HepG2 (cell line): ENCODE measurements around the gene WNK4. TPM values are rescaled to one million over a fixed set of nuclear protein-coding genes. Genes with fewer than 3 reads are reported as not detected.
A peak's percentile ranks its signal among the peaks of the same experiment; 100 is the strongest.

ENCODE experiments used
- ATAC-seq: fragments of 200-7000 bp; cut with Tn5 transposase; 3 replicates; pipeline ENCODE4 v1.9.1; 2020; ENCODE audit warnings: mild to moderate bottlenecking, moderate library complexity
- BruUV-seq: library from RNA; stranded (reverse); fragments of 400-500 nt; replicated peaks from 2 replicates; lab custom pipeline; 2021; lab: Mats Ljungman, UMichigan
- CTCF ChIA-PET: fragments of 300-600 bp; formaldehyde crosslinking; extraction: SDS; loops from one replicate; lab custom pipeline; 2021; ENCODE audit warnings: low total read pairs, inconsistent platforms, low intra/inter-chr PET ratio; lab: Yijun Ruan, JAX
- POLR2A ChIA-PET: fragments of 350-600 bp; sonication (Branson Sonifier 250); formaldehyde crosslinking; loops from one replicate; lab custom pipeline; 2020; ENCODE audit warnings: antibody characterized with exemption, inconsistent platforms; lab: Yijun Ruan, JAX
- DNase-seq: peaks from one replicate; pipeline ENCODE4 v3.0.0-alpha.2; 2015; ENCODE audit warnings: low spot score
- FAIRE-seq: peaks from 3 replicates; lab custom pipeline; 2011; peaks lifted over from hg19 to GRCh38; lab: Jason Lieb, UNC
- H2AFZ ChIP-seq: one replicate; pipeline ENCODE4 v1.6.1; 2011; ENCODE audit warnings: low read length, inconsistent platforms
- H3K27ac ChIP-seq: fragments of 300-600 bp; 3 replicates; pipeline ENCODE4 v1.8.0; 2011; ENCODE audit warnings: mixed run types, mild to moderate bottlenecking, mixed read lengths, low read length, inconsistent platforms; ENCODE audit not compliant: insufficient read depth; ENCODE audit errors: extremely low read length
- H3K27me3 ChIP-seq, 2 experiments: fragments of 200-600 bp in 1 of 2; 2 replicates in 1 of 2; 3 replicates in 1 of 2; pipeline versions ENCODE4 v1.6.0 to v1.8.0; 2011; ENCODE audit warnings: low read length in 2 of 2, mild to moderate bottlenecking in 2 of 2, moderate library complexity in 2 of 2, inconsistent platforms in 1 of 2; ENCODE audit not compliant: insufficient read depth in 2 of 2, control insufficient read depth in 1 of 2
- H3K36me3 ChIP-seq, 2 experiments: fragments of 200-600 bp in 1 of 2; replicated peaks in 1 of 2; 2 replicates in 1 of 2; 3 replicates in 1 of 2; pipeline versions ENCODE4 v1.5.1 to v1.8.0; 2011; ENCODE audit warnings: low read length in 2 of 2, inconsistent platforms in 1 of 2; ENCODE audit not compliant: insufficient read depth in 2 of 2, control insufficient read depth in 1 of 2
- H3K4me1 ChIP-seq: 2 replicates; pipeline ENCODE4 v1.5.1; 2012; ENCODE audit warnings: low read length, inconsistent platforms; ENCODE audit not compliant: insufficient read depth
- H3K4me2 ChIP-seq: 2 replicates; pipeline ENCODE4 v1.6.0; 2011; ENCODE audit warnings: low read depth, low read length, inconsistent platforms
- H3K4me3 ChIP-seq, 3 experiments: fragments of 200-600 bp in 1 of 3; sonication (generic), shearing (Covaris generic) in 1 of 3; replicated peaks in 1 of 3; 2 replicates each; pipeline ENCODE4 v1.5.1; 2011 to 2016; ENCODE audit warnings: low read length in 3 of 3, inconsistent platforms in 2 of 3, low read depth in 2 of 3, mild to moderate bottlenecking in 2 of 3, control low read depth in 1 of 3, mixed read lengths in 1 of 3; ENCODE audit not compliant: insufficient read depth in 1 of 3
- H3K79me2 ChIP-seq: one replicate; pipeline ENCODE4 v1.6.1; 2011; ENCODE audit warnings: low read length, inconsistent platforms; ENCODE audit not compliant: insufficient read depth
- H3K9ac ChIP-seq: 2 replicates; pipeline ENCODE4 v1.6.0; 2011; ENCODE audit warnings: mild to moderate bottlenecking, low read depth, low read length, inconsistent platforms; ENCODE audit not compliant: insufficient read depth
- H3K9me3 ChIP-seq: 2 replicates; pipeline ENCODE4 v1.5.1; 2012; ENCODE audit warnings: mild to moderate bottlenecking, low read length
- H4K20me1 ChIP-seq: 2 replicates; pipeline ENCODE4 v1.6.0; 2011; ENCODE audit warnings: inconsistent platforms, mild to moderate bottlenecking, low read length, moderate library complexity; ENCODE audit not compliant: insufficient read depth
- ADNP ChIP-seq: sonication (generic); formaldehyde crosslinking; IDR thresholded peaks from 2 replicates; pipeline ENCODE4 v1.4.0; 2020; ENCODE audit warnings: missing genetic modification reagents
- ATF5 ChIP-seq: sonication (generic); formaldehyde crosslinking; IDR thresholded peaks from 2 replicates; pipeline ENCODE4 v1.4.0; 2020; ENCODE audit warnings: mild to moderate bottlenecking, low read depth, missing genetic modification reagents
- CBX5 ChIP-seq: sonication (generic); formaldehyde crosslinking; IDR thresholded peaks from 2 replicates; pipeline ENCODE4 v1.4.0; 2020; ENCODE audit warnings: missing genetic modification reagents, borderline replicate concordance
- FOXJ3 ChIP-seq: sonication (generic); formaldehyde crosslinking; IDR thresholded peaks from 2 replicates; pipeline ENCODE4 v1.4.0; 2020; ENCODE audit warnings: missing genetic modification reagents, mild to moderate bottlenecking, borderline replicate concordance
- KDM1A ChIP-seq: IDR thresholded peaks from 2 replicates; pipeline ENCODE4 v1.6.1; 2016; ENCODE audit warnings: missing compliant biosample characterization
- MAF1 ChIP-seq: sonication (generic); formaldehyde crosslinking; IDR thresholded peaks from 2 replicates; pipeline ENCODE4 v1.5.0; 2020; ENCODE audit warnings: missing genetic modification reagents, borderline replicate concordance
- MIXL1 ChIP-seq: IDR thresholded peaks from 2 replicates; pipeline ENCODE4 v1.6.1; 2016
- NPAS2 ChIP-seq: sonication (generic); formaldehyde crosslinking; IDR thresholded peaks from 2 replicates; pipeline ENCODE4 v1.8.0; 2022; ENCODE audit warnings: mild to moderate bottlenecking, missing genetic modification reagents, borderline replicate concordance
- RAD21 ChIP-seq: fragments of 450-650 bp; formaldehyde crosslinking; IDR thresholded peaks from 2 replicates; pipeline ENCODE4 v1.5.0; 2020; ENCODE audit warnings: mild to moderate bottlenecking
- REL ChIP-seq: sonication (generic); formaldehyde crosslinking; conservative IDR thresholded peaks from 2 replicates; pipeline ENCODE4 v1.8.0; 2022; ENCODE audit warnings: mild to moderate bottlenecking, missing genetic modification reagents, moderate library complexity
- TOE1 ChIP-seq: sonication (generic); formaldehyde crosslinking; IDR thresholded peaks from 2 replicates; pipeline ENCODE4 v1.4.0; 2020; ENCODE audit warnings: mild to moderate bottlenecking, missing genetic modification reagents
- ZNF263 ChIP-seq: sonication (generic); formaldehyde crosslinking; IDR thresholded peaks from 2 replicates; pipeline ENCODE4 v1.4.0; 2020; ENCODE audit warnings: missing genetic modification reagents
- ZNF264 ChIP-seq: sonication (generic); formaldehyde crosslinking; IDR thresholded peaks from 2 replicates; pipeline ENCODE4 v1.4.0; 2020; ENCODE audit warnings: missing genetic modification reagents
- ZNF549 ChIP-seq: sonication (generic); formaldehyde crosslinking; IDR thresholded peaks from 2 replicates; pipeline ENCODE4 v1.5.0; 2020; ENCODE audit warnings: missing genetic modification reagents
- WGBS: methylation state at CpG from one replicate; pipeline ENCODE4 v1.1.6; 2017; ENCODE audit warnings: low lambda C conversion rate; 5-methylcytosine and 5-hydroxymethylcytosine counted together
- in situ Hi-C: cut with HindIII; loops from 2 replicates; pipeline ENCODE4 v1.10.0; 2017; ENCODE audit warnings: low pct_unique_long_range_greater_than_20kb; ENCODE audit not compliant: extremely low pct_ligation_motif_present
- intact Hi-C: fragments of 100-400 bp; cut with micrococcal nuclease; formaldehyde crosslinking; loops from one replicate; pipeline ENCODE4 v1.10.0; 2022; ENCODE audit not compliant: unreplicated experiment
- polyA plus RNA-seq, 8 experiments: library from polyadenylated mRNA; depleted of rRNA in 3 of 8; stranded (reverse) in 7 of 8; unstranded in 1 of 8; fragments of >200 nt; fragmentation: Illumina TruSeq in 4 of 8; extraction: Trizol in 4 of 8; gene quantifications; 2 replicates each; pipeline versions ENCODE4 v1.2.1 to v1.2.3, GENCODE V29; 2011 to 2016; ENCODE audit warnings: low read depth in 4 of 8, missing spikeins in 1 of 8, mixed read lengths in 1 of 8; ENCODE audit not compliant: insufficient read depth in 1 of 8
- total RNA-seq, 5 experiments: library from RNA; depleted of rRNA; stranded (reverse); fragments of >200 nt; fragmentation: Illumina TruSeq; extraction: Trizol; gene quantifications; 2 replicates each; pipeline ENCODE4 v1.2.3, GENCODE V29; 2016; ENCODE audit warnings: low read depth in 1 of 5
- TF ChIP-seq, protein P1 (sequence below): sonication (generic); formaldehyde crosslinking; IDR thresholded peaks from one replicate; pipeline ENCODE4 v1.5.1; 2020; ENCODE audit warnings: mild to moderate bottlenecking, missing genetic modification reagents; ENCODE audit errors: not compliant biosample characterization

Gene WNK4
- total and polyA plus RNA-seq, 2 of the 13 experiments (the other 11 are each of a cell fraction or from before 2014, with no cell fraction given), result 2.7 to 13.7 TPM

DNA sequence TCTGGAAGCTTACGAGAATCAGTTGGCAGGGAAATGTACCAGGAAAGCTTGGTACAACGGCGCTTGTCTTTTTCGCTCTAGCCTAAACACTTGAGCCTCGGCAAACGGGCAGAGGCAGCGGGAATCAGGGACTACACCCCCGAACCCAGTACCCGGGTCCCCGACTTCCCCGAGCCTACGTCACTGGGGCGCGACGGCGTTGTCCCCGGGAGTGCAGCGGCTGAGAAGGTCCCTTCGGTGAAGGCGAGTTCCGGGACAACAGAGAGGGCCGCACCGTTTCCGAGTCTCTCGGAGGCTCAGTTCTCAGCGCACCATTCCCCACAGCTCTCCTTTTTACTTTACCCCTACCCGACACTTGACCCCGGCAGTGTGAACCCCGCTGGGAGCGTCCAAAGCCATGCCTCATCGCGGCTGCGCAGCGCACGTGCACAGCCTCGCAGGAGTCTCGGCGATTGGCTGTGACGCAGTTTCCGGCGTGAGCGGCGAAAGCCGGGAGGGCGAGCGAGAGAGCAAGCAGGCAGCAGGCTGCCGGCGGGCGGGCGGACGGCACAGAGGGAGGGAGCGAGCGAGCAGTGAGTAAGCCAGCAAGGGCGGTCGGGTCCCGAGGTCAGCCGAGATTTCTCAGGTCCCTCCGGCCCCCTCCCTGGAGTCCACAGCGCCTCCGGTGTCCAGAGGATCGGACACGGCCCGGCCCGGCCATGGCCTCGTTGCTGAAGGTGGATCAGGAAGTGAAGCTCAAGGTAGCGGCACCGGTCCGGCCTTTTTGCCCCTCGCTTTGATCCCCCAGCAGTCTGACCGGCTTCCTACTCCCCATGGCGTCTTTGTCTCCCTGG lies 52.7 kb downstream of the WNK4 start, which contains the start of gene PSME3:
Gene PSME3, plus strand, starts transcription at position 464 of the 833 bp plus-strand sequence. Its CDS starts 235 bp downstream, at position 699.
- FAIRE-seq (peak; percentile 79), ATAC-seq (peak; percentile 95), DNase-seq (peak; percentile 88)
- ChIA-PET POLR2A (interaction anchor here (0.6 to 5.9 kb wide), 28 partner anchors 9 to 266 kb away, joined by 3 to 73 read pairs (median 5); partner anchors contain the start of genes AOC2, BECN1, CNTD1 and COA3), CTCF (no interaction called here)
- intact Hi-C loops (loop anchor here (5.0 kb wide), 1 partner anchor 164 kb away; the partner anchor contains the start of gene RPL27), in situ Hi-C loops (no loop called here)
- Histone ChIP-seq H3K27me3 (no peaks in the 10 kb centered on the region; a peak in 1 of 5 replicates), H3K79me2 (peaks cover 38% of the 10 kb centered on the region), H2AFZ (peak within 1 kb of the TSS; percentile 86), H4K20me1 (no peaks in the 10 kb centered on the region), H3K4me2 (peak within 1 kb of the TSS; percentile 92), H3K27ac (peak within 1 kb of the TSS; percentile 90), H3K36me3 (peaks cover 10 to 22% of the 10 kb centered on the region in 2 experiments), H3K9me3 (no peaks in the 10 kb centered on the region), H3K9ac (peak within 1 kb of the TSS; percentile 94), H3K4me3 (peak within 1 kb of the TSS; percentile 92 to 98 (median 92)), H3K4me1 (peaks cover 40% of the 10 kb centered on the region)
- BruUV-seq, result TSS peak; percentile 90
- under 1% methylated on average over 46 of the region's 71 CpGs for WGBS
- TF ChIP-seq ZNF264 (CRISPR knock-in tag), result peak; percentile 91; the same call in 1 of the 2 replicates
- TF ChIP-seq RAD21 (CRISPR knock-in tag), result peak; percentile 30; the same call in 1 of the 2 replicates
- TF ChIP-seq CBX5 (CRISPR knock-in tag), result no peak
- TF ChIP-seq FOXJ3, result peak; percentile 85
- TF ChIP-seq ZNF549, result 0 out of 2 replicates have a peak, but pooled peaks have one; percentile 43
- TF ChIP-seq TOE1 (CRISPR knock-in tag), result no peak; the same call in 1 of the 2 replicates
- peak; percentile 88 for TF ChIP-seq ATF5 (CRISPR knock-in tag)
- peak; percentile 40 for TF ChIP-seq MIXL1 (CRISPR knock-in tag)
- peak; percentile 66 for TF ChIP-seq ZNF263 (CRISPR knock-in tag)
- peak; percentile 85; the same call in 1 of the 2 replicates for TF ChIP-seq NPAS2 (CRISPR knock-in tag)
- TF ChIP-seq ADNP (CRISPR knock-in tag), result no peak
- peak; percentile 93; the same call in 1 of the 2 replicates for TF ChIP-seq REL (CRISPR knock-in tag)
- TF ChIP-seq, protein P1, sequence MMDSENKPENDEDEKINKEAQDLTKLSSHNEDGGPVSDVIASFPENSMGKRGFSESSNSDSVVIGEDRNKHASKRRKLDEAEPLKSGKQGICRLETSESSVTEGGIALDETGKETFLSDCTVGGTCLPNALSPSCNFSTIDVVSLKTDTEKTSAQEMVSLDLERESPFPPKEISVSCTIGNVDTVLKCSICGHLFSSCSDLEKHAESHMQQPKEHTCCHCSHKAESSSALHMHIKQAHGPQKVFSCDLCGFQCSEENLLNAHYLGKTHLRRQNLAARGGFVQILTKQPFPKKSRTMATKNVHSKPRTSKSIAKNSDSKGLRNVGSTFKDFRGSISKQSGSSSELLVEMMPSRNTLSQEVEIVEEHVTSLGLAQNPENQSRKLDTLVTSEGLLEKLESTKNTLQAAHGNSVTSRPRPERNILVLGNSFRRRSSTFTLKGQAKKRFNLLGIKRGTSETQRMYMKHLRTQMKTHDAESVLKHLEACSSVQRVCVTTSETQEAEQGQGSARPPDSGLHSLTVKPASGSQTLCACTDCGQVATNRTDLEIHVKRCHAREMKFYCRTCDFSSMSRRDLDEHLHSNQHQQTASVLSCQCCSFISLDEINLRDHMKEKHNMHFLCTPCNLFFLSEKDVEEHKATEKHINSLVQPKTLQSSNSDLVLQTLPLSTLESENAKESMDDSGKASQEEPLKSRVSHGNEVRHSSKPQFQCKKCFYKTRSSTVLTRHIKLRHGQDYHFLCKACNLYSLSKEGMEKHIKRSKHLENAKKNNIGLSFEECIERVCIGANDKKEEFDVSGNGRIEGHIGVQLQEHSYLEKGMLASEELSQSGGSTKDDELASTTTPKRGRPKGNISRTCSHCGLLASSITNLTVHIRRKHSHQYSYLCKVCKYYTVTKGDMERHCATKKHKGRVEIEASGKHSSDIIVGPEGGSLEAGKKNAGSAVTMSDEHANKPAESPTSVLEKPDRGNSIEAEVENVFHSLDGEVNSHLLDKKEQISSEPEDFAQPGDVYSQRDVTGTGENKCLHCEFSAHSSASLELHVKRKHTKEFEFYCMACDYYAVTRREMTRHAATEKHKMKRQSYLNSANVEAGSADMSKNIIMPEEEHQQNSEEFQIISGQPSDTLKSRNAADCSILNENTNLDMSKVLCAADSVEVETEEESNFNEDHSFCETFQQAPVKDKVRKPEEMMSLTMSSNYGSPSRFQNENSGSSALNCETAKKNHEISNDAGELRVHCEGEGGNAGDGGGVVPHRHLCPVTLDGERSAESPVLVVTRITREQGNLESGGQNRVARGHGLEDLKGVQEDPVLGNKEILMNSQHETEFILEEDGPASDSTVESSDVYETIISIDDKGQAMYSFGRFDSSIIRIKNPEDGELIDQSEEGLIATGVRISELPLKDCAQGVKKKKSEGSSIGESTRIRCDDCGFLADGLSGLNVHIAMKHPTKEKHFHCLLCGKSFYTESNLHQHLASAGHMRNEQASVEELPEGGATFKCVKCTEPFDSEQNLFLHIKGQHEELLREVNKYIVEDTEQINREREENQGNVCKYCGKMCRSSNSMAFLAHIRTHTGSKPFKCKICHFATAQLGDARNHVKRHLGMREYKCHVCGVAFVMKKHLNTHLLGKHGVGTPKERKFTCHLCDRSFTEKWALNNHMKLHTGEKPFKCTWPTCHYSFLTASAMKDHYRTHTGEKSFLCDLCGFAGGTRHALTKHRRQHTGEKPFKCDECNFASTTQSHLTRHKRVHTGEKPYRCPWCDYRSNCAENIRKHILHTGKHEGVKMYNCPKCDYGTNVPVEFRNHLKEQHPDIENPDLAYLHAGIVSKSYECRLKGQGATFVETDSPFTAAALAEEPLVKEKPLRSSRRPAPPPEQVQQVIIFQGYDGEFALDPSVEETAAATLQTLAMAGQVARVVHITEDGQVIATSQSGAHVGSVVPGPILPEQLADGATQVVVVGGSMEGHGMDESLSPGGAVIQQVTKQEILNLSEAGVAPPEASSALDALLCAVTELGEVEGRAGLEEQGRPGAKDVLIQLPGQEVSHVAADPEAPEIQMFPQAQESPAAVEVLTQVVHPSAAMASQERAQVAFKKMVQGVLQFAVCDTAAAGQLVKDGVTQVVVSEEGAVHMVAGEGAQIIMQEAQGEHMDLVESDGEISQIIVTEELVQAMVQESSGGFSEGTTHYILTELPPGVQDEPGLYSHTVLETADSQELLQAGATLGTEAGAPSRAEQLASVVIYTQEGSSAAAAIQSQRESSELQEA (CRISPR knock-in tag), result peak; percentile 33
- no peak for TF ChIP-seq KDM1A (CRISPR knock-in tag)
- no peak for TF ChIP-seq MAF1 (CRISPR knock-in tag)
